NCI-H2107 (cell line): ENCODE results near the gene WNK1.
"Not testable (repeated sequence)": the region's sequence is repeated elsewhere in the genome, so short reads cannot be mapped to it uniquely, and the experiment has no call there.

Experiments used
- DNase-seq: peaks from one replicate; lab custom pipeline; 2025; lab: John Stamatoyannopoulos, UW

WNK1 gene

DNA sequence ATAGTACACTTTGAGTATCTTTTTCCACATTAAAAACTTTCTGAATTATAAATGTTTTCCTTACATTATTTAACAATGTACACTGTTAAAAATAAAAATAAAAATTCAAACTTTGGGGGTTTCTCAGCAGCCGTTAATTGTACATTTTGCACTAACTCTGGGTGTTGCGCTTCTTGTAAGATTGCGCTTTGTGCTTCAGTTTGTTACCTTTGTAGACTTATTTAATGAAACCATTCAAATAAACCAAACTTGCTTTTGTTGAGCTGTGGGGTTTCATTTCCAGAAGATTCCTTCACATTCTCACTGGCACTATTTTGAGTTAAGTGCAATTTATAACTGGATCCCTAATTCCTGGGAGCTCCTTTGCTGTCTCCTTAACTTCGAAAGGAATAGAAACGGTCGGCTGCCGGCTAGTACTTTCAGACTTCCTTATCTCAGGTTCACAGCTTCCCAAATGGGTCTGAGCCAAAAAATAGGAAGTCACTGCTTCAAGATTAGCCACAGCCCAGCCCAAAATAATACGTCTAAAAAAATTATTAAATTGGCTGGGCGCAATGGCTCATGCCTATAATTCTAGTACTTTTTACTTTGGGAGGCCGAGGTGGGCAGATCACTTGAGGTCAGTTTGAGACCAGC, 158.9 kb downstream of the WNK1 start:
- DNase-seq = no peak

- no peak for DNase-seq
Measured at GRCh38 chr12:912466-913235, 160.3 kb downstream of the WNK1 start.

DNA sequence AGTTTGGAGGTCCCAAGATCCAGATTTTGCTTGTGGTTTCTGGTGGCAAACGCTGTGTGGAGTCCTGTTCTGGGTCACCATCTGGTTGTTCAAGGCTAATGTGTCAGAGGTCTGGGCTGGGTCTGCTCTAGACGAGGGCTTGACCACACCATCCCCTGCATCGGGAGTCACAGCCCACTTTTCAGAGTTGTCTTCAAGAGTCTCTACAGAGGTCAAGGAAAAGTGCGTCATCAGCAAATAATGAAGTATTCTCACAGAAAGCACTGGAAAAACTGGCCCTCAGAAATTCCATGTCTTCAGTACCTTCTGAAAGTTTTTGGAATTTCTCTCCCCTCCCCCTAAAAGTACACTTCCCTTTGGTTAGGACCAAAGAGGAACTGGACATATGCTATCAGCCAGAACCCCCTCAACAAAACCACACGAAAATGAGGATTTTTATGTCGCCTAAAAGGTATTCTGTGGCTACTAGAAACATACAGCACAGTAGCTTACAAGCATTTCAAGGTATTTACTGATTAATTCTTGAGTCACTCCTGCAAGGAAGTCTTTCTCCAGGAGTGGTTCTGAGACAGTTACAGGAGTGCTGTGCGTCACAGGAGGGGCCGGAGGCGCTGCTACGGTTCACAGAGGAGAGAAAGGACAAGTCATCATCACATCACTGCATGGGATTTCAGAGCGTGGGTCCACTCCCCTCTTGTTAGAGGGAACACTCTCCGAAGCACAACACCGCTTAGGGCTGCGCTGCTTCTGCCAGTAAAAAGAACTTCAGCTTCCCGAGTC, 161.7 kb downstream of the WNK1 start:
- no peak for DNase-seq

- DNase-seq = no peak
Measured at GRCh38 chr12:915090-915489, 162.7 kb downstream of the WNK1 start.

- no peak for DNase-seq
Measured at GRCh38 chr12:916240-916639, 163.9 kb downstream of the WNK1 start.

- DNase-seq = no peak
Measured at GRCh38 chr12:916712-917445, 164.5 kb downstream of the WNK1 start.

- DNase-seq = no peak
Measured at GRCh38 chr12:920676-921075, 168.3 kb downstream of the WNK1 start.

DNA sequence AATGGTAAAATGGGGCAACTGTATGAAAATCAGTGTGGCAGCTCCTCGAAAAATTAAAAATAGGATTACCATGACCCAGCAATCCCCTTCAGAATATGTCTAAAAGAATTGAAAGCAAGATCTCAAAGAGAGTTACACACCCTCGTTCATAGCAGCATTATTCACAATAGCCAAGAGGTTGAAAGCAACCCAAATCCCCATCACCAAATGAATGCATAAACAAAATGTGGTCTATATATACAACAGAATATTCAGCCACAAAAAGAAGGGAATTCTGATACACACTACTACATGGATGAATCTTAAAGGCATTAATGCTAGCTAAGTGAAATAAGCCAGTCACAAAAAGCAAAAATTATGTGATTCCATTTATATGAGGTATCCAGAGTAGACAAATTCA, 169.9 kb downstream of the WNK1 start:
- no peak for DNase-seq

- no peak for DNase-seq
Measured at GRCh38 chr12:926641-927040, 174.3 kb downstream of the WNK1 start.

- DNase-seq = no peak
Measured at GRCh38 chr12:931060-931459, 178.7 kb downstream of the WNK1 start.

GRCh38 chr12:931591-931990, 179.2 kb downstream of the WNK1 start:
- DNase-seq = no peak

- not testable (repeated sequence) for DNase-seq
Measured at GRCh38 chr12:935891-936290, 183.5 kb downstream of the WNK1 start.

GRCh38 chr12:936377-937345, 184.3 kb downstream of the WNK1 start:
- DNase-seq = no peak

- DNase-seq = no peak
Measured at GRCh38 chr12:938810-939209, 186.4 kb downstream of the WNK1 start.

GRCh38 chr12:943051-943450, 190.7 kb downstream of the WNK1 start:
- DNase-seq = no peak

- DNase-seq = no peak
Measured at GRCh38 chr12:944211-944610, 191.8 kb downstream of the WNK1 start.

DNA sequence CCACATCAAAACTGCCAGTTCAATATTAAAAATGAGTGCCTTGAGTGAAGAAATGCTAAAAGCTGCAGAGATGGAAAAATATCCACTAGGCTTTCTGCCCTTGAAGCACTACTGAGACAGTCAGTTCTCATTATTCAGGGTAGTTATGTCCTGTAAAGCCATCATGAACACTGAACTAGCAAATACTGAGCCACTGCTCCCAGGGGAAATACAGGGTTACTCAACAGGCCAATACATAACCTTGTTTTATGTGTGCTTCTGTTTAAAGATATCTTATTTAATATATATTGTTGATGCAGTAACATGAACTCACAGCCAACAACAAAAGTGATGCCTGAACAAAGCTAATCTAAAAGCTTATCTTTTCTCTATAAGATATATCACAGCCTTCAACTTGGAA, 193.8 kb downstream of the WNK1 start:
- no peak for DNase-seq

GRCh38 chr12:946631-947030, 194.3 kb downstream of the WNK1 start:
- no peak for DNase-seq

GRCh38 chr12:948238-948637, 195.9 kb downstream of the WNK1 start:
- no peak for DNase-seq

- peak; percentile 98 for DNase-seq
Measured at GRCh38 chr12:949453-950191, 197.2 kb downstream of the WNK1 start, which contains the start of gene RAD52. Gene RAD52 (minus strand): TSS chr12:949694. CDS start chr12:933058, 16,636 bp downstream.
